HG03354 (cell line): Measurements from ENCODE around the gene ACADL.

Source experiments
- ATAC-seq: cut with Tn5 transposase; IDR thresholded peaks from one replicate; pipeline ENCODE4 v1.9.1; 2021; ENCODE audit warnings: mild to moderate bottlenecking; ENCODE audit not compliant: unreplicated experiment, poor library complexity, severe bottlenecking

Gene ACADL

GRCh38 chr2:210172219-210172575 lies 53.0 kb downstream of the ACADL start:
- ATAC-seq: no peak

GRCh38 chr2:210171309-210172218 lies 53.7 kb downstream of the ACADL start, which contains the start of gene KANSL1L:
Gene KANSL1L (minus strand): TSS chr2:210171409. CDS start chr2:210154582, 16,827 bp downstream.
- peak; percentile 68 for ATAC-seq

GRCh38 chr2:210170446-210171303 lies 54.6 kb downstream of the ACADL start:
- peak; percentile 68 for ATAC-seq

- no peak for ATAC-seq
These were observed 55.1 kb downstream of the ACADL start for GRCh38 chr2:210170196-210170445.

- ATAC-seq: peak; percentile 34
These were observed 55.6 kb downstream of the ACADL start for GRCh38 chr2:210169516-210170195.

GRCh38 chr2:210167227-210167626 lies 58.0 kb downstream of the ACADL start:
- ATAC-seq: no peak

- no peak for ATAC-seq
These were observed 62.7 kb downstream of the ACADL start for GRCh38 chr2:210162466-210163124.

- ATAC-seq: no peak
These were observed 66.2 kb downstream of the ACADL start for GRCh38 chr2:210159059-210159458.

GRCh38 chr2:210158236-210158635 lies 67.0 kb downstream of the ACADL start:
- ATAC-seq: no peak

GRCh38 chr2:210157526-210157925 lies 67.7 kb downstream of the ACADL start:
- no peak for ATAC-seq

- ATAC-seq: no peak
These were observed 77.6 kb downstream of the ACADL start for GRCh38 chr2:210147614-210148013.
